Activated CD4-positive, alpha-beta memory T cell treated with anti-CD3 and anti-CD28 coated beads, Interleukin-2, amount 10 ng/mL, durations not matched to agents 7 days and 5 days (primary cell): ENCODE results near the gene TRIO. TPM values are rescaled to one million over a fixed set of nuclear protein-coding genes. Genes with fewer than 3 reads are reported as not detected.

Experiments
- CTCF ChIA-PET: fragments of 350-600 bp; sonication (Branson Sonifier 250); formaldehyde crosslinking; loops from one replicate; lab custom pipeline; 2021; ENCODE audit warnings: antibody characterized with exemption, inconsistent platforms; lab: Charles Lee
- POLR2A ChIA-PET: fragments of 350-600 bp; sonication (Branson Sonifier 250); formaldehyde crosslinking; loops from one replicate; lab custom pipeline; 2021; ENCODE audit warnings: antibody characterized with exemption; lab: Charles Lee
- DNase-seq: peaks from one replicate; pipeline ENCODE4 v3.0.0-alpha.2; 2020
- H3K27ac Mint-ChIP-seq: one replicate; pipeline ENCODE4 v1.8.0; 2021; ENCODE audit warnings: mild to moderate bottlenecking, mixed read lengths
- H3K27me3 Mint-ChIP-seq: one replicate; pipeline ENCODE4 v1.8.0; 2021; ENCODE audit warnings: mixed read lengths
- H3K36me3 Mint-ChIP-seq: one replicate; pipeline ENCODE4 v1.8.0; 2021; ENCODE audit warnings: low read depth, mixed read lengths
- H3K4me1 Mint-ChIP-seq: one replicate; pipeline ENCODE4 v1.8.0; 2021; ENCODE audit warnings: mixed read lengths
- H3K4me3 Mint-ChIP-seq: one replicate; pipeline ENCODE4 v1.8.0; 2021; ENCODE audit warnings: mild to moderate bottlenecking, mixed read lengths
- H3K9me3 Mint-ChIP-seq: one replicate; pipeline ENCODE4 v1.8.0; 2021; ENCODE audit warnings: mixed read lengths
- total RNA-seq, 2 experiments: library from RNA; stranded (reverse); gene quantifications; one replicate each; pipeline ENCODE4 v1.2.3, GENCODE V29; 2021

The TRIO gene
- total RNA-seq, 2 experiments from 2014 or later: 8.1 to 8.3 TPM

DNA sequence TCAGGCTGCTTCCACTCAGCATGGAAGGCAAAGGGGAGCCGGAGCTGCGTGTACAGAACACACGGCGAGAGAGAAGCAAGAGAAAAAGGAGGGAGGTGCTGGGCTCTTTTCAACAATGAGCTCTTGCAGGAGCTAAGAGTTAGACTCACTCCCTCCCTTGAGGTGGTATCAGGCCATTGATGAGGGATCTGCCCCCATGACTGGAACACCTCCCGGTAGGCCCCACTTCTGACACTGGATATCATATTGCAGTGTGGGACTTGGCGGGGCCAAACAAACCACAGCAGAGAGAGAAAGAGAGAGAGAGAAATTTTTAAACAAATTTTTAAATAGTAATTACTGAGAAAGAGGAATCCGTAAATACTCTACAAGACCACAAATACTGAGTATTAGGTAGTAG is 182.2 kb downstream of the TRIO start:
- no peaks in the 10 kb centered on the region for H3K36me3 Mint-ChIP-seq
- CTCF ChIA-PET: interaction anchor here (0.7 kb wide), 1 partner anchor 153 kb away, joined by 3 read pairs; no protein-coding TSS in a partner anchor
- peaks cover 2% of the 10 kb centered on the region for H3K9me3 Mint-ChIP-seq
- DNase-seq: no peak
- POLR2A ChIA-PET: no interaction called here
- no peak overlapping the region for H3K4me3 Mint-ChIP-seq
- H3K27ac Mint-ChIP-seq: no peak overlapping the region
- H3K4me1 Mint-ChIP-seq: no peaks in the 10 kb centered on the region
- peaks cover 7% of the 10 kb centered on the region for H3K27me3 Mint-ChIP-seq

GRCh38 chr5:14326035-14326903 is 183.1 kb downstream of the TRIO start:
- H3K27ac Mint-ChIP-seq: no peak overlapping the region
- ChIA-PET POLR2A (no interaction called here), CTCF (interaction anchor here (0.7 to 1.4 kb wide), 2 partner anchors 26 to 153 kb away, joined by 3 to 5 read pairs; no protein-coding TSS in a partner anchor)
- H3K4me1 Mint-ChIP-seq: peaks cover 5% of the 10 kb centered on the region
- no peak overlapping the region for H3K4me3 Mint-ChIP-seq
- H3K36me3 Mint-ChIP-seq: no peaks in the 10 kb centered on the region
- H3K27me3 Mint-ChIP-seq: peaks cover 10% of the 10 kb centered on the region
- DNase-seq: no peak
- H3K9me3 Mint-ChIP-seq: peaks cover 2% of the 10 kb centered on the region

DNA sequence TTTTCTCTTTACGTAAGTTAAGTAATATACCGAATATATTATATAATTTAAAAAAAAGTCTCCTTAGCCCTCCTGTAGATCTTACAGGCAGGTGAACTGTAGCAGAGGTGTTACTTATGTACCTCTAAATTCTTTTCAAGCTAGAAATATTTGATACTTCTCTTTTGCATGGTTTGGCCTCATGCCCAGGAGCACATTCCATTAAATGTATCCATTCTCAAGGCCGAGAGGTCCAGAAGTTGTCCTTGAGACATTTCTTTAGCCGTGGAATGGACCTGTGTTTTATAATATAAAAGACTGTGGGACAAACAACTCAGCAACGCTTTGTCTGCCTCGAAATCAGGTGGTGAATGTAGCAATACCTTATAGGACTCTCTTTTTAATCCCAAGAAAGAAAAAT is 184.5 kb downstream of the TRIO start:
- Mint-ChIP-seq H3K9me3 (no peaks in the 10 kb centered on the region), H3K4me1 (peaks cover 14% of the 10 kb centered on the region), H3K27ac (no peak overlapping the region), H3K36me3 (no peaks in the 10 kb centered on the region), H3K27me3 (peaks cover 7% of the 10 kb centered on the region), H3K4me3 (no peak overlapping the region)
- no peak for DNase-seq
- CTCF ChIA-PET: no interaction called here
- POLR2A ChIA-PET: no interaction called here

DNA sequence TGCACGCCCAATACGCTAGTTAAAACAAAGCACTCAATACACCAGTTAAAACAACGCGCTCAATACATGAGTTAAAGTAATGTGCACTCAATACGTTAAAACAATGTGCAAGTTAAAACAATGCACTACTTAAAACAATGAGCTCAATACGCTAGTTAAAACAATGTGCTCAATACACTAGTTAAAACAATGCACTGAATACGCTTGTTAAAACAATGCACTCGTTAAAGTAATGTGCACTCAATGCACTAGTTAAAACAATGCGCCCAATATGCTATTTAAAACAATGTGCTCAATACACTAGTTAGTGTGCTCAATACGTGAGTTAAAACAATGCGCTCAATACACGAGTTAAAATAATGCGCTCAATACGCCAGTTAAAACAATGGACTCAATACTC is 185.0 kb downstream of the TRIO start:
- CTCF ChIA-PET: no interaction called here

GRCh38 chr5:14330291-14330690 is 187.1 kb downstream of the TRIO start:
- CTCF ChIA-PET: interaction anchor here (1.0 to 1.4 kb wide), 3 partner anchors 22 to 776 kb away, joined by 3 to 5 read pairs (median 3); no protein-coding TSS in a partner anchor
- Mint-ChIP-seq H3K4me3 (no peak overlapping the region), H3K9me3 (no peaks in the 10 kb centered on the region), H3K36me3 (no peaks in the 10 kb centered on the region), H3K27me3 (peaks cover 5% of the 10 kb centered on the region), H3K4me1 (peaks cover 17% of the 10 kb centered on the region), H3K27ac (no peak overlapping the region)
- DNase-seq: no peak
- POLR2A ChIA-PET: no interaction called here

More for the DNA sequence above, 185.0 kb downstream of the TRIO start:
- peaks cover 7% of the 10 kb centered on the region for H3K27me3 Mint-ChIP-seq
- H3K4me1 Mint-ChIP-seq: peaks cover 17% of the 10 kb centered on the region
- POLR2A ChIA-PET: no interaction called here
- no peaks in the 10 kb centered on the region for H3K9me3 Mint-ChIP-seq
- no peak overlapping the region for H3K27ac Mint-ChIP-seq
- DNase-seq: no peak
- H3K4me3 Mint-ChIP-seq: no peak overlapping the region
- no peaks in the 10 kb centered on the region for H3K36me3 Mint-ChIP-seq

- Mint-ChIP-seq H3K27me3 (peaks cover 5% of the 10 kb centered on the region), H3K4me3 (no peak overlapping the region), H3K27ac (no peak overlapping the region), H3K9me3 (no peaks in the 10 kb centered on the region), H3K36me3 (no peaks in the 10 kb centered on the region), H3K4me1 (peaks cover 17% of the 10 kb centered on the region)
- ChIA-PET CTCF (interaction anchor here (1.0 to 1.4 kb wide), 4 partner anchors 21 to 775 kb away, joined by 3 to 5 read pairs (median 3); no protein-coding TSS in a partner anchor), POLR2A (no interaction called here)
- DNase-seq: no peak
Measured at GRCh38 chr5:14330729-14331385, 187.7 kb downstream of the TRIO start.

GRCh38 chr5:14331386-14331781 is 188.2 kb downstream of the TRIO start:
- no peak overlapping the region for H3K4me3 Mint-ChIP-seq
- no peaks in the 10 kb centered on the region for H3K36me3 Mint-ChIP-seq
- H3K27ac Mint-ChIP-seq: no peak overlapping the region
- H3K27me3 Mint-ChIP-seq: peaks cover 5% of the 10 kb centered on the region
- POLR2A ChIA-PET: no interaction called here
- DNase-seq: peak; percentile 22
- H3K4me1 Mint-ChIP-seq: peaks cover 17% of the 10 kb centered on the region
- H3K9me3 Mint-ChIP-seq: no peaks in the 10 kb centered on the region
- CTCF ChIA-PET: interaction anchor here (1.2 to 1.4 kb wide), 2 partner anchors 32 to 35 kb away, joined by 3 read pairs; no protein-coding TSS in a partner anchor

DNA sequence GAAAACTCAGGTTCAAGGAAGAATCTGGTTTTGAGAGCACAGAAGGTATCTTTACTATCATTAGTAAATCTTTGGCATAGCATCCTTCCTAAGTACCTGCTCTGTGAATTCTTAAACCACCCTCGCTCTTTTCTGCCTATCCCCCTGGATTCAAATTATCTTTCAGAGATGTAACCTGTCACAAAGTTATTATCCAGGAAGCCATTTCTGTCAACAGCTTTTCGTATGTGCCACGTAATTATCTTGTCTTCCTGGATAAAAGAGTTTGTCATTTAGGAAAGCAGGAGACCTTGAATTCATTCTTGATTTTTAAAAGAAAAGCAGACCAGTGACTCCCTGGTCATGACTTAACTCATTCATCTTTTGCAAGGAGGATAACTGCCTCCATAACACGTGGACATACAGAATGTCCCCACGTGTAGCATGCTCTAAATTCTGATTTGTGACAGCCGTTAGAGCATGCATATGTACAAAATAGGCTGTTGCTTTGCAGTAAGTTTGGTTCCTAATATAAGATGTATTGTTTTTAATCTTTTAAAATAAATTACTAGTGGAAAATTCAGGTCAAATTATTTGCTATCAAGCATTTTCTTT is 189.0 kb downstream of the TRIO start:
- no peak overlapping the region for H3K27ac Mint-ChIP-seq
- peaks cover 17% of the 10 kb centered on the region for H3K4me1 Mint-ChIP-seq
- H3K27me3 Mint-ChIP-seq: peaks cover 5% of the 10 kb centered on the region
- ChIA-PET CTCF (interaction anchor here (1.2 kb wide), 1 partner anchor 31 kb away, joined by 3 read pairs; no protein-coding TSS in a partner anchor), POLR2A (no interaction called here)
- DNase-seq: no peak
- H3K36me3 Mint-ChIP-seq: no peaks in the 10 kb centered on the region
- no peak overlapping the region for H3K4me3 Mint-ChIP-seq
- no peaks in the 10 kb centered on the region for H3K9me3 Mint-ChIP-seq

GRCh38 chr5:14332746-14333145 is 189.6 kb downstream of the TRIO start:
- ChIA-PET POLR2A (no interaction called here), CTCF (no interaction called here)
- H3K27me3 Mint-ChIP-seq: peaks cover 5% of the 10 kb centered on the region
- peaks cover 17% of the 10 kb centered on the region for H3K4me1 Mint-ChIP-seq
- H3K4me3 Mint-ChIP-seq: no peak overlapping the region
- no peaks in the 10 kb centered on the region for H3K9me3 Mint-ChIP-seq
- H3K36me3 Mint-ChIP-seq: no peaks in the 10 kb centered on the region
- no peak overlapping the region for H3K27ac Mint-ChIP-seq
- DNase-seq: no peak

- Mint-ChIP-seq H3K4me3 (no peak overlapping the region), H3K27me3 (peaks cover 2% of the 10 kb centered on the region), H3K9me3 (no peaks in the 10 kb centered on the region), H3K36me3 (no peaks in the 10 kb centered on the region), H3K27ac (no peak overlapping the region), H3K4me1 (peaks cover 3% of the 10 kb centered on the region)
- POLR2A ChIA-PET: no interaction called here
- DNase-seq: no peak
- CTCF ChIA-PET: interaction anchor here (1.5 kb wide), 1 partner anchor 14 kb away, joined by 8 read pairs; no protein-coding TSS in a partner anchor
Measured at GRCh38 chr5:14337593-14337992, 194.5 kb downstream of the TRIO start.

GRCh38 chr5:14339468-14339867 is 196.3 kb downstream of the TRIO start:
- CTCF ChIA-PET: no interaction called here
- Mint-ChIP-seq H3K4me1 (no peaks in the 10 kb centered on the region), H3K9me3 (no peaks in the 10 kb centered on the region), H3K27me3 (peaks cover 5% of the 10 kb centered on the region), H3K27ac (no peak overlapping the region), H3K36me3 (no peaks in the 10 kb centered on the region), H3K4me3 (no peak overlapping the region)
- DNase-seq: no peak
- POLR2A ChIA-PET: no interaction called here

- Mint-ChIP-seq H3K27ac (no peak overlapping the region), H3K4me1 (no peaks in the 10 kb centered on the region), H3K4me3 (no peak overlapping the region), H3K9me3 (no peaks in the 10 kb centered on the region), H3K27me3 (peaks cover 5% of the 10 kb centered on the region), H3K36me3 (no peaks in the 10 kb centered on the region)
- no peak for DNase-seq
- ChIA-PET CTCF (no interaction called here), POLR2A (no interaction called here)
Measured at GRCh38 chr5:14341571-14342230, 198.6 kb downstream of the TRIO start.
